ENCODE results near the gene MSH2.

The MSH2 gene

GRCh38 chr2:47508641-47509040 is 105.7 kb downstream of the MSH2 start:
- DNase-seq (ENCODE audit: low read depth) = no peak

GRCh38 chr2:47509250-47509649 is 106.3 kb downstream of the MSH2 start:
- no peak for DNase-seq (ENCODE audit: low read depth)

- no peak for DNase-seq (ENCODE audit: low read depth)
Measured at GRCh38 chr2:47509821-47510385, 106.9 kb downstream of the MSH2 start.

- DNase-seq (ENCODE audit: low read depth) = no peak
Measured at GRCh38 chr2:47510745-47511144, 107.8 kb downstream of the MSH2 start.

- no peak for DNase-seq (ENCODE audit: low read depth)
Measured at GRCh38 chr2:47512581-47513083, 109.7 kb downstream of the MSH2 start.

GRCh38 chr2:47513981-47514520 is 111.1 kb downstream of the MSH2 start:
- no peak for DNase-seq (ENCODE audit: low read depth)

GRCh38 chr2:47516360-47517104 is 113.6 kb downstream of the MSH2 start:
- no peak for DNase-seq (ENCODE audit: low read depth)

GRCh38 chr2:47518497-47519146 is 115.7 kb downstream of the MSH2 start:
- DNase-seq (ENCODE audit: low read depth) = no peak

GRCh38 chr2:47519147-47519537 is 116.2 kb downstream of the MSH2 start:
- no peak for DNase-seq (ENCODE audit: low read depth)

- no peak for DNase-seq (ENCODE audit: low read depth)
Measured at GRCh38 chr2:47519604-47520301, 116.8 kb downstream of the MSH2 start.

- no peak for DNase-seq (ENCODE audit: low read depth)
Measured at GRCh38 chr2:47520302-47520630, 117.3 kb downstream of the MSH2 start.

- no peak for DNase-seq (ENCODE audit: low read depth)
Measured at GRCh38 chr2:47520825-47521665, 118.1 kb downstream of the MSH2 start.

- no peak for DNase-seq (ENCODE audit: low read depth)
Measured at GRCh38 chr2:47521666-47522285, 118.8 kb downstream of the MSH2 start.

GRCh38 chr2:47525167-47525566 is 122.2 kb downstream of the MSH2 start:
- no peak for DNase-seq (ENCODE audit: low read depth)

GRCh38 chr2:47528455-47528854 is 125.5 kb downstream of the MSH2 start:
- no peak for DNase-seq (ENCODE audit: low read depth)

- DNase-seq (ENCODE audit: low read depth) = no peak
Measured at GRCh38 chr2:47528874-47529273, 125.9 kb downstream of the MSH2 start.

- DNase-seq (ENCODE audit: low read depth) = no peak
Measured at GRCh38 chr2:47530105-47530760, 127.3 kb downstream of the MSH2 start.

- DNase-seq (ENCODE audit: low read depth) = no peak
Measured at GRCh38 chr2:47531378-47532042, 128.6 kb downstream of the MSH2 start.

Data from HS-5 (cell line).